Esophagus muscularis mucosa (tissue), 4 donors: ENCODE results near the gene FRMD4A.

Experiments
- CTCF ChIP-seq, 3 experiments: fragments of 200-600 bp in 2 of 3; fragments of 450-650 bp in 1 of 3; sonication (generic) in 2 of 3; IDR thresholded peaks; one replicate each; pipeline ENCODE4 v1.5.1; 2017 to 2019; ENCODE audit warnings: antibody characterized with exemption in 3 of 3, mild to moderate bottlenecking in 2 of 3, moderate library complexity in 1 of 3
- EP300 ChIP-seq: sonication (generic); formaldehyde crosslinking; IDR thresholded peaks from one replicate; pipeline ENCODE4 v1.6.1; 2017; ENCODE audit warnings: antibody characterized with exemption
- POLR2A ChIP-seq: fragments of 450-650 bp; IDR thresholded peaks from one replicate; pipeline ENCODE4 v1.6.1; 2017; ENCODE audit warnings: antibody characterized with exemption, moderate library complexity, mild to moderate bottlenecking, low read depth

GRCh38 chr10:14325325-14325955, 5.3 kb downstream of the FRMD4A start:
- TF ChIP-seq POLR2A (no peak), CTCF (IDR thresholded peaks at IDR 0.05) (peak in 1 of 3 experiments; percentile 32), EP300 (no peak)
